HS-27A (cell line): ENCODE results near the gene TPRG1.

Experiments
- DNase-seq: peaks from one replicate; pipeline ENCODE4 v3.0.0-alpha.2; 2012; ENCODE audit warnings: low read depth, missing footprints

Gene TPRG1

DNA sequence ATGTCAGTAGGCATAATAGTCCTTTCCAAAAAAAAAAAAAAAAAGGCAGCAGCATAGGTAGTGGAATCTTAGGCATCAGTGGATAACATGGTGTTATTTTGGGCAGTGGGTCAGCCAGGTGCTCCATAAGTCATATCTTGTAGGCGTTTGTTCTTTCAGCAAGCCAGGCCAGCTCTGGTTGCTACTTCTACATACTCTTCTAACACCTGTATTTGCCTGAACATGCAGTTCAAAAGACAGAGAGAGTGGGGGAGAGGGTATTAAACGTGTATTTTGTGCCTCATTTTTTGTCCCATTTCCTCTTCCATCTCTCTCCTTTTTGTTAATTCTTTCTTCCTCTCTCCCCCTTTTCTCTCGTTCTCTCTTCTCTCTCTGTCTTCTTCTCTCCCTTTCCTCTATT, 110.4 kb downstream of the TPRG1 start:
- no peak for DNase-seq

DNA sequence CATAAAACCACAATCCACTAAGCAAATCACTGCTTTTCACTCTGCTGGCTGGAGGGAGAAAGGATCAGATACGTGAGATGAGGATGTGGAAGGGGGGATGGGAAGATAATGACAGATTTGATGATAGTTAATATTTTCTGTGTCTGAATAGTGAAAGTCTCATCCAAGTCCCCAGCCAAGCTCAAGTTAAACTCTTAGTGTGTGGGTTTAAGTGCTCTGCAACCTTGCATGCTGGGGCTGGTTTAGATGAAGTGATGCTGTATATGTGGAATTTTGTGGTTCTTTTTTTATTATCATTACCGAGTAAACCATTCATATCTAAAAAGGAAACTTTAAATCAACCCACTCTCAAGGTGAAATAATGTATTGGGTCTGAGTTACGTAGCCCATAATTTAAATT, 111.0 kb downstream of the TPRG1 start:
- no peak for DNase-seq

DNA sequence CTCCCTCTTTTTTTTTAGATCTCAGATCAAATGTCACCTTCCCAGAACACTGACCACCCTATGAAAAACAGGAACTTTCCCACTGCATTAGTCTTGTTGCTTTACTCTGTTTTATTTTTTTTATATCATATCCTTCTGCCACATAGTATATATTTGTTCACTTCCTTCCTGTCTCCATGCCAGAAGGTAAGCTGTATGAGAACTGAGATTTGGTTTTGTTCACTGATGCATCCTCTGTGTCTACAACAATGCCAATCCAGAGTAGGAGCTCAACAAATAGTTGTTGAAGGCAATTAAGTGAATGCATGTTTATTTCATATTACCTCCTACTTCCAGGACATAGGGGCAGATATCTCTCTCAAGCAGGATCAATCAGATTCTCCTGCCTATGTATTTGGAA, 114.4 kb downstream of the TPRG1 start:
- DNase-seq = no peak

DNA sequence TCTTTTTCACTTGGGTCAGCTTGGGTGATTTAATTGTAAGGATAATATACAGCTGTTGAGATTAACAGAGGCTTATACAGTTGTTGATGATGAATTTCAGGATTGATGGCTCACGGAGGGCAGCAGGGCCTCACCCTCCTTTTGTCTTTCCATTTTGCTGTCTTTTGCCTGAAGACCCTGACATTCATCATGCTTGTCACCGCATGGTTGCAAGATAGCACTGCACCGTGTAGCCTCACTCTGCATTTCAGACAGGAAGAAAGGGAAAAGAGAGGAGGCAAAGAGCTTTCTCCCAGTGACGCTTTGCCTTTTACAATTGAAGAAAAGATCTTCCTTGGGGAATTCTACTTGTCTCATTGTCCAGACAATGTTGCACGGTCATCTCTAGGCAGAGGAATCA, 115.1 kb downstream of the TPRG1 start:
- DNase-seq = no peak

DNA sequence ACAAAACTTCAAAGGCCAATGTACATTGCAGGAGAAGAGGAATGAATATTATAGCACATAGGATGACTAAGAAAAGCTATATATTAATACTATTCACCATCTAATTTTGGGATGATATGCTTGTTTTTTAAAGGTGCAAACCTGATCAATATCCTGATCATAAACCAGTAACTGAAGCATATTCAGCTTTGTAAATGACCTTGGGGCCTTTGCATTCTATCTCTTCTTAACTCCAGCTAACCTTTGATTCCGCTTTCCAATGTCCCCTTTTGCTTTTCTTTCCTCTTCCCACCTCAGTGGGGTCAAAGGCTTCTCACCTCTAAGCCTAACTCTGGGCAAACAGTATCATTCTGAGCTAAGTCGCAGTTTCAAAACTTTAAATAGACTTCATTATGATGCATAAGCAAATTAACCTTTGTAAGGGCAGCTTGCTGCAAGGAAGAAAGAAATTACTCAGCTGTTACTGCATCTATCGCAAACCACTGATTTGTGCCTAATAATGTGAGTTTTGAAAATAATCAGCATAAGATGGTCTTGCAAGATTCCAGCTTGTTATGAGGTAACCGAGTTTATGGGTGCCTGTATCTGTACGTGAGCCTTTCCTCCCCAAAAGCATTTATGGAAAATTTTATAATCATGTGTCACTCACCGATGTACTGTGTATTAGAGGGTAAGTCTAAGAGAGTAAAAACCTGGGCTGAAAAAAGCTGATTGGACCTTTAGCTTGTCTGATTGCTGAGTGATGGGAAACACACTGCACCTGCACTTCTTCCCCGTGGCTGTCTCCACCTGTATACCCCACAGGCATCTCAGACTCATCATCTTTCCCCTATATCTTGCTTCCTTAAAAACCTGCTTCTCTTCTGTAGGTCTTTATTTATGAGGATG, 116.8 kb downstream of the TPRG1 start:
- DNase-seq = no peak

DNA sequence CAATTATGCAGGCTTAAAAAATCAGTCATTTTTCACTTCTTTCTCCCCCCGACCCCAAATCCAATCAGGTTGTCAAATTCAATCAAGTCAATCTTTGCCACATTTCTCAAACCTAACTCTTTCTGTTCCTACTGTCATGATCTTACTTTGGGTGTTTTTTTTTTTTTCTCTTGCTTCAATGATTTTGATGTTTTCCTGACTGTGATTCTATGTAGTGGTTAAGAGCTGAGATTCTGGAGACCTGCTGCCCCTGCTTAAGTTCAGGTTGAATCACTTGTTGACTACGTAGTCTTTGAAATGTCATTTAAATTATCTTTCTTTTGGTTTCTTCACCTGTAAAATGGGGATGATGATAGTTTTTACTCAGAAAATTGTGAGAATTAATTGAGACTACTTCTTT, 117.5 kb downstream of the TPRG1 start:
- no peak for DNase-seq

DNA sequence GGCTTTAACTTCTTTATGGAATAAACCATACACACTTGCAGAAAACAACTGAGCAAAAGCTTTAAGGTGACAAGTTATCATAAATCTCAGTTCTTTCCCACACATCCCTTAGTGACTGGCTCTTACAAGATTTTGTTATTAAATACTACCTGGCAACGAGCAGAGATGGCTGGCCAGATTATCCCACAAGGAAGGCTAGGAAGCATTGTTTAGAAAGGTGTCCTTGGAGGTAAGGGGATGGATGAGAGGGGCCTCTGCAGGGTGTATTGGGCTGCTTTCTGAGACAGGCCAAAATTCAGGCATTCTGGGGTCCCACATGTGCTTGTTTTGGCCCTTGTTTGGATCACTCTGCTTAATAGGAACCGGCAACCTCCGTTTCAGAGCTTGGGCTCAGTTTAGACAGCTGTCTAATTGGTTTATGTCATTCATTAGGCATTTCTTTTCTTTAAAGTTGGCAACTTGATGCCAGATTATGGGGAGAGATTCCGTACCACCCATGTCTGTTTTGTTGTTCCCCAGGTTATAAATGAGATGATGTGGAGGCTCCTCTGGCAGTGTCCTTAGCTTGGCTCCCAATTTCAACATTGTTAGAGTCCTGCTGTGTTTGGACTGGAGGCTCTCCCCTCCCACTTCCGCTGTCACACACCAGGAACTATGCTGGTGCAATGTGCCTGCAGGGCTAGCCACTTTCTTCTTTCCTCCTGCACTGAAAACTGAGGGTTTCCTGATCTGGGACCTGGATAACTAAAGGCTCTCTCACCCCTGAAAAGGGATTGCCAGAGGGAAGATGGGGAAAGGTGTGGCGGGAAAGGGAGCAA, 121.1 kb downstream of the TPRG1 start:
- DNase-seq = no peak

DNA sequence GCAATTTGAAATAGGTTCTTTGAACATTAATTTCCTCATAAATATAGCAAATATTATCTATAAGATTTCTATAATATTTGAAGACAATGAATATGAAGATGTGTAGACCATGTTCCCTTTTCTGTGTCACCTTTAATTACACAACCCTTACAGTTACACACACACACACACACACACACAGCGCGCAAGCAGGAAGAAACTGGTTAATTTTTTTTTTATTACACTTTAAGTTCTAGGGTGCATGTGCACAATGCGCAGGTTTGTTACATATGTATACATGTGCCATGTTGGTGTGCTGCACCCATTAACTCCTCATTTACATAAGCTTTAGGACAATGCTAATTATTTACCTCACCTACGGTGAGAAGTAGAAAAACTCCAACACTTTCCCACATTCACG, 122.9 kb downstream of the TPRG1 start:
- DNase-seq = no peak

DNA sequence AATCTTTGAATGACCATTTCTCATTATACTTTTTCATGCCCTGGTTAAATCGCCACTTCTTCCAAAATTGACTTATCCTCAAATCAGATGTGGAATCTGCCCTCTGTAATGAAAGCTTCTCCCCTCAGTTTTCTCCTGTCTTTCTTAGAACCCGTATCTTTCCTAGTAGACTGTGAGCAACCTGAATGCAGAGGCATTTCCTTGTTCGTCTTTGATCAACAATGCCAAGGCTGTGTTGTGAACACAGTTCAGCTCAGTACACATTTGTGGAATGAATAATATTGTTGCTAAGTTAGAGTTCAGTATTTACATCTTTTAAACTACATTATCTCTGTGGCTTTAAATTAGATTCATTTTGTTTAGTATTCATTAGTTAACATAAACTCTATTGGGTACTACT, 123.3 kb downstream of the TPRG1 start:
- DNase-seq = no peak

DNA sequence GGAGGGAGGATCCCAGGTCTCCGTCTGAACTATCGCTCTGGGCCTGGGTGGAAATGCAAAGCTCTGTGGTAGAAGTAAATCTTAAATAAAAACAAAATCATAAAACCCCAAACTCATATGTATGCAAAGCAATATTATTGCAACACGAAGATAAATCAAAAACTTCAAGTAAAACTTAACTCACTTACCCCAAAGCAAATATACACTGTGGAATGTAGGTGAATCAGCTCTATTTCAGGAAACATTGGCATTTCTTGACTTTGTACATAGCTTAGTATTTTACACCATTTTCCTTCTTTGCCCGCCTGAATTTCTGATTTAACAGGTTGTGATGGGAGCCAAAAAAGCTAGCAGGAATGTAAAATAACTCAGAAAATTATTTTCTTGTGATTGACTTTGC, 126.2 kb downstream of the TPRG1 start:
- no peak for DNase-seq

DNA sequence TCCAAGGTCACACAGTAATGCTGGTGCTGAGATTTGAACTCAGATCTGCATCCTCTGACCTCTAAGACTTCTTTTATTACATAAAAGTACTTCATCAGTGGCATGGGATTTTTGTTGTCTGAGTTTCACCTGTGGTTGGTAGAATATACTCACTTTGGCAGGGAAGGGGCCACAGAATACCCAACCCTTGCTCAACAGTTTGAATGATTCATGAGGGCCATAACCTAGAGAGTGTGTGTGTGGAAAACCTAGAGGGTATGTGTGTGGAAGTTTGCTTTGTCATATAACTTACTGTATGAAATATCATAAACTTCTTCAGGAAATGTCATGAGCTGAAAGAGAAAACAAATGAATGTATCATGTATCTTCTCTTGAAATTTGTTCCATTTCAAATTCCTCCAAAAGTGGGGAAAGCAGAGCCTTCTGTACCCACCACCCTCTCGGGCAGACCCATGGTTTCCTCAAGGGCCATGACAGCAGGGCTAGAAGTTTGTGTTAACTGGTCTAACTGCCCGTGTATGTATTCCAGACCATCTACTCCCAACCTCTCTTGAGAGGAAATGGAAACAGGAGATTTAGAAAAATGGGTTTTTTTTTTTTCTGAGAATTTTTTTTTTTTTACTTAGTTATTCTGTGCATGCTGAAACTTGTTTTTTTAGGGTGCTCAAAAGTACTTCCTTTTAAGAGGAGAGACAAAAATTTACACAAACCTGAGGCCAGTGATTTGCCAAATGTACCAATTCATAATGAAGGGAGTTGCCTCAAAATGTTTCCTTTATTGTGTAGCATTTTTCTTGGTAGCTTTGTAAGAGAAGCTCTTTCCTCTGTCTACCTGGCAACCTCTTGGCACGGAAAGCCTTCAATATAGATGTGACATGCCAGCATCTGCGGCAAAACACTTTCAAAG, 127.0 kb downstream of the TPRG1 start:
- no peak for DNase-seq

DNA sequence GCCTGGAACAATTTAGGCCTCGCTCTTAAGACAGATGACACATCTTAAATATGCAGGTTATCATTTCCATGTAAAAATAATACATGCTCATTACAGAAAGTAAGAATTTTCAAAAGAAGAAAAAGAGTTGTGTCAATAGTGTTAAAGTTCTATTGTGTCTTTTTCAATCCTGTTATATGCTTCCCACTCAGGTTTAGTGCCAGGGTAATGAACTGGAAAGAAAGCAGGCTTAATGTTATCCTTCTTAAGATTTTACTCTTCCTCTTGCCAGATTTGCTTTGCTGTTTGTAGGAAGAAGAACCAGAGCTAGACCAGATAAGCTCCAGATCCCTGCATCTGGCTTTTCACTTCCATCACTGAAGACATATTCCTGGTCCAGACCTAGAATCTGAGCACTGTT, 128.6 kb downstream of the TPRG1 start:
- no peak for DNase-seq

DNA sequence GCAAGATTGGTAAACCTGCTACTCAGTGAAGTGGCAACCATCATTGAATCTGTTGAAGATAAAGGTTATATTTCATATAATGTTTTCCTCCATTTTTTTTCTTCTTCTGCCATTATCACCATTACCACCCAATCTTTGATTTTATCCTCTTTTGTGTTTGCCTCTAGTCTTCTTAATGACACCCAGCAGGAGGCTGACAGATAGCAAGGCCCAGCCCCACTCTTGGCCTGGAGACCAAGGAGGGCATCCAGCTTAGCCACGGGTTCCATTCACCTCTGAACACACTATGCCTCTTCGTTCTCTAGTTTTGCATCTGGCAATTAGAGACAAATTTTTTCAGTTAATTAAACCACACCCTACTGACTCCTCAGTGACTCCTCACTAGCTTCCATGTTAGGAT, 129.7 kb downstream of the TPRG1 start:
- DNase-seq = no peak

DNA sequence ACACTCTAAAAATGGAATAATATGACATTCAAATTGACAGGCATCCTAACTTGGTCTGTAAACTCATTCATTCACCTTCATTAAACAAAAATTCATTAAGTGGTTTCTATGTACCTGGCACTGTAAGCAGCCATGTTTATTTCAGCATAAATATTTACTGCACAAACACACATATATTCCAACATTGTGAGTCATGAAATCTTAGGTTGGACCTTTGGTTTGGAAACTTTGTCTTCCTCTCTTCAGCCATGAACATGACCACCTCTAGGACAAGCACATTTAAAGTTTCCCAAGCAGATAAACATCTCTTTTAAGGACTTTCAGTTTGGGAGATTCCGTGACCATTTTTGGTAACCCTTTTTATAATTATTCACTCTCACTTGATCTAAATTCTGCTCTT, 131.8 kb downstream of the TPRG1 start:
- no peak for DNase-seq

DNA sequence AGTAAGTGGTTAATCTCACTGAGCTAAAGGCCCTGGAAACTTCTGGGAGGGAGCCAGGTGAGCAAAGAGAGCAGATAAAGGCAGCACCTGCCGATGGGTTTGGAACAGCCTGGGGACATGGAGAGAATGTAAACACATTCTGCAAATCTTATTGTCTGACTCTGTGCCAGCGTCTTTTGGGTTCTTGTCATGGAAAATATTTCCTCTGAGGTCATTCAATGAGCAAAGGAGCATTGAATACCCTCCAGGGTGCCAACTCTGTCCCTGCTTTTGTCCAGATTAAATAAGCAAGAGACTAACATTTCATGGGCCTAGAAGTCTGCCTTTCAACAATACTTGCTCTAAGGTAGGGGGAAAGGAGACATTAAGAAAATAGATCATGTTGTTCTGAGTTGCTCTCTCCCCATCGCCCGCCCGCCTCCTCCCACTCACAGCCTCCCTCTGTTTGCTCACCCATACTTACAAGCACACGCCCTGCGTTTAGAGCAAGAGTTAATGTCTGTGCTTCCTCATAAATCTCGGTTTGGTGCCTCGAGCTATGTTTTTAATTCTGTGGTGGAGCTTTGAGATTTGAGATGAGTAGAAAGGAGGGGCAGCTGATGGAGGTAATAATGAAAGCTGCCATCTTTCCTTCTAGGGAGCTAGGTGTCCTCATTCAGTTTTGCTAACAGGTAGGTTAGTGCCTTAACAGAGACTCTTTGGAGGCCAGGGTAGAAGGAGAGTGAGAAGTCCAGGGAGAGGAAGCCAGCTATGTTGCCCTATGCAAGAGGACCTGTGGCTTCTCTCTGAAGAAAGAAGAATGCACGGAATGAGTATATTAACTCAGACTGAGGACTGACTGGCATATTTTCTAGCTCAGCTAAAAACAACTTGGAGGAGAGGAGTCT, 132.9 kb downstream of the TPRG1 start:
- DNase-seq = no peak

DNA sequence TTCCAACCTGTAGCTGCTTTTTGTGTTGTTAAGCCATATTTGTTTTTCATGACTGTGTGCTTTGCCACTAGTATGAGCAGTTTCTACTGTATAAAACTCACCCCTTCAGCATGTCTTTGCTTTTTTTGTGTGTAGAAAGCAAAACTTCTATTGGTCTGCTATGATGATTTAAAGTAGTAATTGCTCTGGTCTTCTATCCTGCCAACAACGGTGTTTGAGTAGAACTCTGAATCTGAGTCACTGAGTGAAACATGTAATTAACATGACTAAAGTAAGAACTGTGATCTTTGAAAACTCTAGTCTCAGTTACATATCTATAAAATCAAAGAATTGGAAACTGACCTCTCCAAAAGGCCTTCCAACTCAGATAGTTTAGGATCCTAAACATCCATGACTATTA, 133.6 kb downstream of the TPRG1 start:
- DNase-seq = no peak

DNA sequence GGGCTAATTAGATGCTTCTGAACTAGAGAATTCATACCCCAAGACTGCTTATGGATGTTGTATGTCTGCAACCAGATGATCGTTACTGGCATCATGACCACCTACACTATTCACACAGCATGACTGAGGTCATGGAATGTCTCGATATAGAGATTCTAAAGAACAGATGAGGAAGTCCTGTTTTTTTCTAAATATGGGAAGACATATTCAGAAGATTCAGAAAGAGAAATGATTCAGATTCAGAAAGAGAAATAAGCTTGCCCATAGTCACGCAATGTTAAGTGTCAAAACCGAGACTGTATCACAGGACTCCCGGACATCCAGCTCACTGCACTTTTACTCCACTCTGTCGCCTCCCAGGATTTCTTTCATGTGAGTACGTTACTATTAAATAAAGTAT, 136.2 kb downstream of the TPRG1 start:
- DNase-seq = no peak

DNA sequence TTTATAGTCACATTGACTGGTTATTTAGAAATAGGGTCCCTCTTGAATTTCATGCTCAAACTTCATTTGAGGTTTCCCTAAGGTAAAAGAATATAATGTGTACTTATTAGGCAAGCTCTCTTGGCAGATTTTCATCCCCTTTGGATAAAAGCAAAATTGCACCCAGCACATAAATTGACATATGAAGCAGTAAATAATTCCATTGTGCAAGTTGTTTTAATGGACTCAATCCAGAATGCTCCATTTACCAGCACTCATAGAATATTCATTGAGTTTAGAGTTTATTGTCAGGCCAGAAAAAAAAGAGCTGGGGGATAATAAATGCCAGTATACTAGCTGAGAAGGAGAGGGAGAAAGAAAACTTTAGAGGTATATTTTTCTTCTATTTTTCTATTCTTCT, 136.8 kb downstream of the TPRG1 start:
- DNase-seq = no peak

DNA sequence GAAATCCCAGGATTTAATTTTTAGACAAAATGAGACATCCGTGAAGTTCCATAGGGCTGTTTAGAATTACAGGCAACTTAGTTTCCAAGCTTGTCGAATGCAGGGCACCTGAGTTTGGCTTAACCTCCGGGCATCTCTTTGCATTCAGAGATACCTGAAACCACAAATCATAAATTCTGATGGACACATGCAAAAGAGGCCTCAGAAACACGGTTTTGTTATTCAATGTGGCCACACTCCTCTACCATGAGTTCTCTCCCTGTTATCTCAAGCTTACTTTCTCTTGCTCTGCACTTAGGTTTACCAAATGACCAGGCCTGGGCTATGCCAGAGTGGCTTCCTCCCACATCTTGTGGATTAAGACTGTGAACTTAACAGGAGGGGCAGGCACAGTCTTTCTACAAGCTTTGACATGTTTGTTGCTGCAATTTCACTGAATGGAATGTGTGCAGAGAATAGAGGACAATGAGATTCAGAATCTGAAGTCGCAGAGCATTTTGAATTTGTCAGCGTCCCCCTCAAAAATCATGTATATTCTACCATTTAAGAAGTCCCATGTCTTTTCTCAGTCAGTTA, 137.7 kb downstream of the TPRG1 start:
- no peak for DNase-seq

DNA sequence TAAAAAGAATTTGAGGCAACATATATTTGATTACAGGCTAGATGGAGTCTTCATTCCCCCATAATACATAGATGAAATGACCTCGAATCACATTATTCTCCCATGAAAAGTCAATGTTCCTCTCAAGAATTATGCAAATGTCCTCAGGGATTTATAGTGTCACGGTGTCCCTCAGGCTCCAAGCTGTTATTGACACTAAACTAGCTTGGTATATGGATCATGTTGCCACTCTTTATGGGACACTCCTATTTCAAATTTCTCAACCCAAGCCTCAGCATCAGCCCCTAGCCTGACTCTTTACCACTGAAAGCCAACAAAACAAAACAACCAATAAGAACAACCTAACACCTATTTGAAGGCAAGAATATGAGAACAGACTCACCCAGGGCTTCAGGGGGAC, 139.8 kb downstream of the TPRG1 start:
- DNase-seq = no peak

DNA sequence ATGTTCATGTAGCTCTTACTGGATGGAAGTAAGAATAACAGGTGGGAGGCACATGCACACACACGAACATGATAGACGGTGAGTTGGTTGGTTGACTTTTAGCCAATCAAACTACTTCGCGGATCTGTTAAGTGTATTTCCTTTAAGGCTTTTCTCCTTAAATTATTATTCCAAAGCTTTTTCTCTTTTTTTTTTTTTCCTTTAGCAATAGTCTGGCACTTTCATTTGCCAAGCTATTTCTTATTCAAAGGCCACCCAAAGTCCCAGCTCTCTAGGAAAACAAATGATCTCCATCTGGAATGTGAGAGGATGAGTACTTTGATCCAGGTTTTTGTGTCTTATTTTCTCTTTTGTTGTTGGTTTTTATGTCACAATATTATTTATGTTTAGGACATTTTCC, 141.1 kb downstream of the TPRG1 start:
- DNase-seq = no peak
